Stimulated activated CD4-positive, alpha-beta T cell treated with anti-CD3 and anti-CD28 coated beads, TNF-alpha, amount 100 ng/mL, for 4 hours (primary cell): ENCODE measurements around the gene ABCC6.
"Not testable (repeated sequence)": the region's sequence is repeated elsewhere in the genome, so short reads cannot be mapped to it uniquely, and the experiment has no call there.

Source experiments
- DNase-seq, 3 experiments: peaks; one replicate each; pipeline ENCODE4 v3.0.0-alpha.2; 2020; ENCODE audit warnings: low read depth in 3 of 3

The ABCC6 gene

DNA sequence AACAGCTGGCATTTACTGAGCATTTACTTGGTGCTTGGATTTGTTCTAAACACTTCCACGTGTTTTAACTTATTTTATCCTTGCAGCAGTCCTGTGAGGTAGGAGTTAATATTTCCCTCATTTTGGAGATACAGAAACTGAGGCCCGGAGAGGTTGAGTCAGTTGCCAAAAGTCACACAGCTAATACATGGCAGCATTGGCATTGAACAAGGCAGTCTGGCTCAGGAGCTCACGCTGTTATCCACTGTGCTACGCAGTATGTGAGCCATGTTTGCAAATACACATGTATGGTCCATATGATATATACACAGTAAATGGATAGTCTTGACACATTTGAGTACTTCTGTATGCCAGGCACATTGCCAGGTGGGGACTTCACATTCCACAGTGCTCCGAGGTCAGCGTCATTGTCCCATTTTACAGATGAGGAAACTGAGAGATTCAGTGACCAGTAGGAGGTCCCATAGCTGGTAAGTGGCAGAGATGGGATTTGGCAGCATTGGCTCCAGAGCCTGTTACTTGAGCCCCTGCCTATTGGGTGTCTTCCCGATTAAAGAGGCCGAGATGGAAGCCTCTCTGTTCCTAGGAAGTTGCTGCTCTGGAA is 110.7 kb downstream of the ABCC6 start:
- no peak for DNase-seq

DNA sequence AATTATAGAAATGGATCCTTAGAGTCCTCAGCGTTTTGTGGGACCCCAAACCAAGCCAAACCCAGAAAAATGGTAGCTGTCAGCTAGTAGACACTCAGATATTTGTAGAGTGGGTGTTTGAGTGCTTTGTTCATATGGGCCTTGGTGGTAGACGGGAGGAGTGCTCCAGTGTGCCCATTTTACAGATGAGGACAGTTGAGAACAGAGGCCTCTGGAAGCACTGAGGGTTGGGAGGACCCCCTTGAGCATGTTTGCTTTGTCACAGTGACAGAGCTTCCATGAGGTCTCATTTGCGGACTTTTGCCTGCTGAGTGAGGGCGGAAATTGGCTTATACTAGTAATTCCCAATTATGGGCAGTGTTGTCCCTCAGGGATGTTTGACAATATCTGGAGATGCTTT is 111.7 kb downstream of the ABCC6 start:
- no peak for DNase-seq

DNA sequence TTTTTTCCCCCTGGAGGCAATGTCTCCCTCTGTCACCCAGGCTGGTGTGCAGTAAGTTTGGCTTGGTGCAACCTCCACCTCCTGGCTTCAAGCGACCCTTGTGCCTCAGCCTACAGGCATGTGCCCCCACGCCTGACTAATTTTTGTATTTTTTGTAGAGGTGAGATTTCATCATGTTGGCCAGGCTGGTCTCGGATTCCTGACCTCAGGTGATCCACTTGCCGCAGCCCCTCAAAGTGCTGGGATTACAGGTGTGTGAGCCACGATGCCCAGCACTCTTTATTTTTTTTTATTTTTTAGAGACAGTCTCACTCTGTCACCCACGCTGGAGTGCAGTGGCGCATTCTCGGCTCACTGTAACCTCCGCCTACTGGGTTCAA is 113.2 kb downstream of the ABCC6 start:
- no peak for DNase-seq

DNA sequence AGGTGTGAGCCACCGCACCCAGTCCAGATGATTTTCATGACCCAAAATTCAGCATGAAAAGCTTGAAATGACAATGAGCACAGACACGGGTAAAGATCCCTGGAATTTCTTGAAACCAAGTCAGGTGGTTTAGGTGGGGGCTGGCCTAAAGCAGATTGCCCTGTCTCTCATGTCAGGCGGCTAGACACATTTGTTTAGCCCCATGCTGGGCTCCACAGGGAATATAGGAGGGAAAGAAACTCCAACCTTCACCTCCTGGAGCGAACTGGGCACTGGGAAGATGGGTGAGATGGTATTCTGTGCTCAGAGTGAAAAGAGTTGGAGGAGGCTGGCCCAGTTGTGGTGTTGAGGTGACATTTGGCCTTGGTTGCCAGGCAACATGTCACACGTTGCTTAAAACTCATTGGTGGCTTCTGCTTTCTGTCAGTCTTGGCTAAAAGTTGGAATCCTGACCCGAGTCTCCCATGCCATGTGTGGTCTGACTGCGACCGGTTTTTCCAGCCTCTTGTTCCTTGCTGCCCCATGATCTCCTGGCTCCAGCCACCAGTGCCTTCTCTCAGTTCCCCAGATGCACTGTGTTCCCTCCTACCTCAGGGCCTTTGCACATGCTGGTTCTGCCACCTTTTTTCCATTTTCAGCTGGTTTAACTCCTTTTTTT is 113.7 kb downstream of the ABCC6 start:
- DNase-seq, result no peak

DNA sequence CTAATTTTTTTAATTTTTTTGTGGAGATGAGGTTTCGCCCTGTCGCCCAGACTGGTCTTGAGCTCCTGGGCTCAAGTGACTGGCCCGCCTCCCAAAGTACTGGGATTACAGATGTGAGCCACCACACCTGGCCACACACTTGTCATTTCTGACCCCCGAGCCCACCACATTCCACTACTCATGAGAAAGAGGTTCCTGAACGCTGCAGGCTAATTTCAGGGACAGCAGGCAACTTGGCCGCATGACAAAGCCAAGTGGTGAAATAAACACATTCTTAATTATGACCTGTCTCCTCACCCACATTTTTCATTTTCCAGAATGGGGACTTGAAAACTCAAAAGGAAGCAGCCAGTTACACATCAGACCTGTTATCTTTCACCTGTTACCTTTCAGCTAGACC is 114.5 kb downstream of the ABCC6 start:
- no peak for DNase-seq

DNA sequence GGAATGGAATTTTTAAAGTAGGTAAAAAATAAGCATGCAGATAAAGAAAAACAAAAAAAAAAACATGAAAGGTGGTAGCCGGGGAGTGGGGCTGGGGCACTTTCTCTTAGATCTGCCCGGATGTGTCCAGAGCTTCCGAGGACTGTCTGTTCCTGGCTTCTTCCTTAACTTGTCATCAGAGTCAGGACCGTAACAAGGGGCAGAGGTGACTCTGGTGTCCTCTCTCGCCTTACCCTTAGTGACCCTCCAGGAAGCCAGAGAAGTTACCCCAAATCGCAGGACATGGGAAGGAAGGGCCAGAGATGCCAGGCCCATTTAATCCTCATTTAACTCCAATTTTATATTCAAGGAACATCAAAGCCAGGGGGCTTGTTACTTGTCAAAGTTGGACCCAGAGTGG is 115.5 kb downstream of the ABCC6 start:
- DNase-seq, result no peak

DNA sequence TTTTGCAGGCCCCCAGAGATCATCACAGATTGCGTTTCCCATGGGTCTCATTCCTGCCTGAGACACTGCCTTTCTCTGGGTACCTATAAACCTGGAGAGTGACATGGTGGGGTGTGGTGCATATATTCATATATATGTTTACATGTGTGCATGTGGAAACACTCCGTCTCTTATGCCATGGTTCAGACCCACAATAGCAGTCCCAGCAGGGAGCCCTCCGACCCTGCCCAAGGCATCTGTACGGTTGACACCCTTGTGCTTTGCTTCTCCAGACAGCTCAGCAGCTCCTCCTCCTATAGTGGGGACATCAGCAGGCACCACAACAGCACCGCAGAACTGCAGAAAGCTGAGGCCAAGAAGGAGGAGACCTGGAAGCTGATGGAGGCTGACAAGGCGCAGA is 116.8 kb downstream of the ABCC6 start:
- no peak for DNase-seq

DNA sequence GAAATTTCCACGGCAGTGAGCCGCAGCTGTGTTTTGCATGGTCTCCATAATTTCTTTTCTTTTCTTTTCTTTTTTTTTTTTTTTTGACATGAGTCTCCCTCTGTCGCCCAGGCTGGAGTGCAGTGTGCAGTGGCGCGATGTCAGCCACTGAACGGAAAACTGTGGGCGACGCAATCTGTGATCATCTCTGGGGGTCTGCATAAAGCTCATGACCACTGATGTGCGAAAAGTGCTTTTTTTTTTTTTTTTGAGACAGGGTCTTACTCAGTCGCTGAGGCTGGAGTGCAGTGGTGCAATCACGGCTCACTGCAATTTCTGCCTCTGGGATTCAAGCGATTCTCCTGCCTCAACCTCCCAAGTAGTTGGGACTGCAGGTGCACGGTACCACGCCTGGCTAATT is 117.6 kb downstream of the ABCC6 start:
- no peak for DNase-seq

DNA sequence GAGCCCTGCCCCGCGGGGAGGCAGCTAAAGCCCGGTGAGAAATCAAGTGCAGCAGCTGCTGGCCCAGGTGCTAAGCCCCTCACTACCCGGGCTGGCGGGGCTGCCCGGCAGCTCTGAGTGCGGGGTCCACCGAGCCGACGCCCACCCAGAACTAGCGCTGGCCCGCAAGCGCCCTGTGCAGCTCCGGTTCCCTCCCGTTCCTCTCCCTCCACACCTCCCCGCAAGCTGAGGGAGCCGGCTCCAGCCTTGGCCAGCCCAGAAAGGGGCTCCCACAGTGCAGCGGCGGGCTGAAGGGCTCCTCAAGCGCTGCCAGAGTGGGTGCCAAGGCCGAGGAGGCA is 118.5 kb downstream of the ABCC6 start:
- DNase-seq, result not testable (repeated sequence)

DNA sequence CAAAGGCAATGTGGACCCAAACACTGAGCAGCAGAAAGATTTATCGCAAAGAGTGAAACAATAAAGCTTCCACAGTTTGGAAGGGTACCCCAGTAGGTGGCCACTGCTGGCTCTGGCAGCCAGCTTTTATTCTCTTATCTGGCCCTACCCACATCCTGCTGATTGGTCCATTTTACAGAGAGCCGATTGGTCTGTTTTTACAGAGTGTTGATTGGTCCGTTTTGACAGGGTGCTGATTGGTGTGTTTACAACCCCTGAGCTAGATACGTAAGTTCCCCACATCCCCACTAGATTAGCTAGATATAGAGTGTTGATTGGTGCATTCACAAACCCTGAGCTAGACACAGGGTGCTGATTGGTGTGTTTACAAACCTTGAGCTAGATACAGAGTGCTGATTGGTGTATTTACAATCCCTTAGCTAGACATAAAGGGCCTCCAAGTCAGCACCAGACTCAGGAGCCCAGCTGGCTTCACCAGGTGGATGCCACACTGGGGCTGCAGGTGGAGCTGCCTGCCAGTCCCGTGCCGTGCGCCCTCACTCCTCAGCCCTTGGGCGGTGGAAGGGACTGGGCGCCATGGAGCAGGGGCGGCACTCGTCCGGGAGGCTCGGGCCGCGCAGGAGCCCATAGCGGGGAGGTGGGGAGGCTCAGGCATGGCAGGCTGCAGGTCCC is 119.0 kb downstream of the ABCC6 start:
- not testable (repeated sequence) for DNase-seq

DNA sequence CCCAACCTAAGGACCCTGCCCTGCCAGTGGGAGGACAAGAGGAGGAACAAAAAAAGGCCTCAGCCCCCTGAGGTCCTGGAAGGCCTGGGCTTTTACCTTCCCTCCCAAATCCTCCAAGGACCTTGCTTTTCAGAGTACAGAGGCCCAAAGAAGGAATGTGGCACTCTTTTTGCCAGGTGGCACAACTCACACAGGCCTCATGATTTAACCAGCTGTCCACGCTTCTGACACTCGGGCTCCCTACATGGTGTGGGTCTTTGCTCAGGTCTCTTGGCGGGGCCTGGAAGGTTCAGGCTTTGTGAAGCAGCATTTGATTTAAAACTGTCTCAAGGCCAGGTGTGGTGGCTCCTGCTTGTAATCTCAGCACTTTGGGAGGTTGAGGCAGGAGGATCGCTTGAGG is 120.6 kb downstream of the ABCC6 start:
- DNase-seq, result no peak

DNA sequence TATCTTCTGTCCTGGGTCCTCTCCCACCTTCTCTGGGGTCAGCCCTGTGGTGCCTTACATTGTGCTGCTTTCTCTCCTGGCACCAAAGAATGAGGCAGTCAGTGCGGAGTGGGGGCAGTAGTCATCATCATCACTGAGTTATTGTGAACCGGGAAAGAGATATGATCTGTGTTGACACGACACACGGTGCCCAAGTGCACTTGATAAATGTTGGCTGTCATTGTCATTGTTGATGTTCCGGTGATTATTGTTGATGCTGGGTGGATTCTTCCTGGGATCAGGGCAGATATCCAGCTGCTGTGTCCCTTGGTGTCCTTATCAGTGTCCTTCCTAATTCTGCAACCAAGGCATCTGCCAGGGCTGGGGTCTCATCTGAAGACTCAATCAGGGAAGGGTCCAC is 121.7 kb downstream of the ABCC6 start:
- DNase-seq, result no peak

DNA sequence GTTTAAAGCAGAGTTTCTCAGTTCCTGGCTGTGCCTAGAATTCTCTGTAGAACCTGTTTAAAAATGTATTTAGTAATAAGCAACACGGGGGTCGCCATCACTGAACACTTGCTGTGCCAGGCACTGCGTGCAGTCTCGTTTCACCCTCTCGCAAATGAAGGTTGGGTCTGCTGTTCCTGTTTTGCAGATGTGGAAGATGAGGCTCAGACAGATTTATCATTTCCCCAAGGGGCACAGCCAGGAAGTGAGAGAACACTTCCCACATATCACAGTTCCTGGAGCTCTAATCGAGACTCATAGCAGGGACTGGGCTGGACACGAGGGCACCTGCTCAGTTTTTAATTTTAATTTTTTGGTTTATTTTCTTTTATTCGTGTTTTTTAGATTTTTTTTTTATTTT is 122.7 kb downstream of the ABCC6 start:
- no peak for DNase-seq

DNA sequence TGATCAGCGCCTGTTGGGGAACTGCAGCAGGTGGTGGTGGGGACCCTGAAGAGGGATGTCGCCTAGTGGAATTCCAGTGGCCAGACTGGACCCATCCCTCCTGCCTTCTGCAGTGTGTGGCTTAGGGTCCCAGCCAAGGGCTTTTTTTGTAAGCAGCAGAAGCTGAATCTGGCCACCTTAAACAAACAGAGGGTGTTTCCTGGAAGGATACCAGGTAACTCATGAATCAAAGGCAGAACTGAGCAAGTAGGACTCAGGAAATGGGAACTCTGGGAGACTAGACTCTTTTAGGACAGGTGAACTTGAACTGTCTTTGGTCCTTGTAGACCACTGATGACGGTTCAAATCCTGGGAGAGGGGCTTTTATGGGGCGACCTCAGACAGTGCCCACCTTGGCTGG is 124.0 kb downstream of the ABCC6 start:
- no peak for DNase-seq
